ENCODE results near the gene CLCNKA. TPM values are rescaled to one million over a fixed set of nuclear protein-coding genes. Genes with fewer than 3 reads are reported as not detected.
"Not testable (repeated sequence)": the region's sequence is repeated elsewhere in the genome, so short reads cannot be mapped to it uniquely, and the experiment has no call there.

The CLCNKA gene
- total RNA-seq, 1 experiment from 2014 or later: 1.0 TPM

DNA sequence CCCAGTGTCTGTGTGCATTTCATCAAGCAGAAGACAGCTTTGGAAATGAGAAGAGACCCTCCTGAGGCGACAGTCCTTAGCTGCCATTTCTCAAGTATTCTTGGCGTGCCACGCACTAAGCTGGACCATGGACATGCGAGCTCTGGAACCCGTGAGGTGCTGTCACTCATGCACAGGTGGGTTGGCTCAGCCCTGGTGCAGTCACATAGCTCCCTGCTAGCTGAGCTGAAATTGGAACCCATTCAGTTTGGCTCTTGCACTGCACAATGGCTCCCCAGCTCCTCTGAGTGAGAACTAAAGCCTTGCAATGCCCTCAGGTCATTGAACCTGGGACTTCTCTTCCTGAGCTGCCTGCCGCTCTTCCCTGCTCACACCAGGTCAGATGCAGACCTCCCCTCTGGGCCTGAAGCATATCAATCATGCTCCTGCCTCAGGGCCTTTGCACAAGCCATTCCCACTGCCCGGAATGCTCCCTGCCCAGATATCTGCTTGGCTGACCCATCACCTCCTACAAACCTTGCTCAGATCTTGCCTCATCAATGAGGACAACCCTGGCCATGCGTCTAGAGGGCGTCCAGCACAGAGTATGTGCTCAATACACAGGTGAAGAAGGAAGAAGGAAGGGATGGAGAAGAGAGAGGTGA lies 24.1 kb upstream of the CLCNKA start:
- no peaks in the 10 kb centered on the region for H3K27me3 ChIP-seq (ENCODE audit: insufficient read depth, low read depth)
- no peaks in the 10 kb centered on the region for H3K79me2 ChIP-seq (ENCODE audit: low read depth)
- no peak overlapping the region for H3K4me3 ChIP-seq
- no peaks in the 10 kb centered on the region for H3F3A ChIP-seq (ENCODE audit: insufficient read depth, low read depth)
- H3K36me3 ChIP-seq (ENCODE audit: low read depth): no peaks in the 10 kb centered on the region
- H4K20me1 ChIP-seq (ENCODE audit: insufficient read depth): no peaks in the 10 kb centered on the region
- H2AFZ ChIP-seq: no peak overlapping the region
- H3K9me2 ChIP-seq (ENCODE audit: insufficient read depth): no peaks in the 10 kb centered on the region
- ChIA-PET CTCF (interaction anchor here (0.7 kb wide), 1 partner anchor 21 kb away, joined by 12 read pairs; no protein-coding TSS in a partner anchor), POLR2A (ENCODE audit: unreplicated experiment) (no interaction called here)
- no peaks in the 10 kb centered on the region for H3K4me1 ChIP-seq (replicated peaks; ENCODE audit: insufficient read depth)
- no peak overlapping the region for H3K4me2 ChIP-seq
- no peak for DNase-seq
- intact Hi-C loops (cut with micrococcal nuclease; ENCODE audit: unreplicated experiment): no loop called here
- BruUV-seq (replicated peaks): no TSS peak
- no peak for TF ChIP-seq EZH2 (IDR thresholded peaks at IDR 0.05; ENCODE audit: low read depth)
- TF ChIP-seq, protein P1, sequence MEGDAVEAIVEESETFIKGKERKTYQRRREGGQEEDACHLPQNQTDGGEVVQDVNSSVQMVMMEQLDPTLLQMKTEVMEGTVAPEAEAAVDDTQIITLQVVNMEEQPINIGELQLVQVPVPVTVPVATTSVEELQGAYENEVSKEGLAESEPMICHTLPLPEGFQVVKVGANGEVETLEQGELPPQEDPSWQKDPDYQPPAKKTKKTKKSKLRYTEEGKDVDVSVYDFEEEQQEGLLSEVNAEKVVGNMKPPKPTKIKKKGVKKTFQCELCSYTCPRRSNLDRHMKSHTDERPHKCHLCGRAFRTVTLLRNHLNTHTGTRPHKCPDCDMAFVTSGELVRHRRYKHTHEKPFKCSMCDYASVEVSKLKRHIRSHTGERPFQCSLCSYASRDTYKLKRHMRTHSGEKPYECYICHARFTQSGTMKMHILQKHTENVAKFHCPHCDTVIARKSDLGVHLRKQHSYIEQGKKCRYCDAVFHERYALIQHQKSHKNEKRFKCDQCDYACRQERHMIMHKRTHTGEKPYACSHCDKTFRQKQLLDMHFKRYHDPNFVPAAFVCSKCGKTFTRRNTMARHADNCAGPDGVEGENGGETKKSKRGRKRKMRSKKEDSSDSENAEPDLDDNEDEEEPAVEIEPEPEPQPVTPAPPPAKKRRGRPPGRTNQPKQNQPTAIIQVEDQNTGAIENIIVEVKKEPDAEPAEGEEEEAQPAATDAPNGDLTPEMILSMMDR (conservative IDR thresholded peaks at IDR 0.05): no peak
- H3K27ac ChIP-seq: no peak overlapping the region
- H3K9me3 ChIP-seq (ENCODE audit: insufficient read depth, low read depth): no peaks in the 10 kb centered on the region

DNA sequence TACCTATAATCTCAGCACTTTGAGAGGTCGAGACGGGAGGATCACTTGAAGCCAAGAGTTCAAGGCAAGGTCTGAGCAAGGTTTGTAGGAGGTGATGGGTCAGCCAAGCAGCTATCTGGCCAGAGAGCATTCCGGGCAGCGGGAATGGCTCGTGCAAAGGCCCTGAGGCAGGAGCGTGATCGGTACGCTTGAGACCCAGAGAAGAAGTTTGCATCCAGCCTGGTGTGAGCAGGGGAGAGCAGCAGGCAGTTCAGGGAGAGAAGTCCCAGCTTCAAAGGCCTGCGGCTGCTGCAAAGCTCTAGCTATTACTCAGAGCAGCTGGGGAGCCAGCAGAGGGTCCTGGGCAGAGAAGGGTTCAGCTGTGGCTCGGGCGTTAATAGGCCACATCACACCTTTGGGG lies 22.9 kb upstream of the CLCNKA start:
- BruUV-seq (replicated peaks): no TSS peak
- Histone ChIP-seq H3F3A (ENCODE audit: insufficient read depth, low read depth) (no peaks in the 10 kb centered on the region), H3K36me3 (ENCODE audit: low read depth) (no peaks in the 10 kb centered on the region), H2AFZ (no peak overlapping the region), H3K9me2 (ENCODE audit: insufficient read depth) (no peaks in the 10 kb centered on the region), H3K27me3 (ENCODE audit: insufficient read depth, low read depth) (no peaks in the 10 kb centered on the region), H3K4me1 (replicated peaks; ENCODE audit: insufficient read depth) (no peaks in the 10 kb centered on the region), H4K20me1 (ENCODE audit: insufficient read depth) (no peaks in the 10 kb centered on the region), H3K4me3 (no peak overlapping the region), H3K4me2 (no peak overlapping the region), H3K79me2 (ENCODE audit: low read depth) (no peaks in the 10 kb centered on the region), H3K27ac (no peak overlapping the region), H3K9me3 (ENCODE audit: insufficient read depth, low read depth) (no peaks in the 10 kb centered on the region)
- POLR2A ChIA-PET (ENCODE audit: unreplicated experiment): interaction anchor here (0.6 kb wide), 1 partner anchor 35 kb away, joined by 4 read pairs; no protein-coding TSS in a partner anchor
- TF ChIP-seq, protein P1 (conservative IDR thresholded peaks at IDR 0.05): no peak
- no peak for TF ChIP-seq EZH2 (IDR thresholded peaks at IDR 0.05; ENCODE audit: low read depth)
- DNase-seq: no peak
- CTCF ChIA-PET: no interaction called here
- intact Hi-C loops (cut with micrococcal nuclease; ENCODE audit: unreplicated experiment): no loop called here

DNA sequence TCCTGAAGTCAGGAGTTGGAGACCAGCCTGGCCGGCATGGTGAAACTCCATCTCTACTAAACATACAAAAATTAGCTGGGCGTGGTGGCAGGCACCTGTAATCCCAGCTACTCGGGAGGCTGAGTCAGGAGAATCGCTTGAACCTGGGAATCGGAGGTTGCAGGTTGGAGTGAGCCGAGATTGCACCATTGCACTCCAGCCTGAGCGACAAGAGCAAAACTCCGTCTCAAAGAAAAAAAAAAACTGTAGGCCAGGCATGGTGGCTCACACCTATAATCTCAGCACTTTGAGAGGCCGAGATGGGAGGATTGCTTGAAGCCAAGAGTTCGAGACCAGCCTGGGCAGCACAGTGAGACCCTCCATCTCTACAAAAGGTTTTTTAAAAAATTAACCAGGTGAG lies 20.6 kb upstream of the CLCNKA start:
- H3K27ac ChIP-seq; DNase-seq; H3K27me3 ChIP-seq (ENCODE audit: insufficient read depth, low read depth); H4K20me1 ChIP-seq (ENCODE audit: insufficient read depth); POLR2A ChIA-PET (ENCODE audit: unreplicated experiment); H3K79me2 ChIP-seq (ENCODE audit: low read depth); H3K4me1 ChIP-seq (replicated peaks; ENCODE audit: insufficient read depth); intact Hi-C loops (cut with micrococcal nuclease; ENCODE audit: unreplicated experiment); BruUV-seq (replicated peaks); H2AFZ ChIP-seq; H3K36me3 ChIP-seq (ENCODE audit: low read depth); H3K9me3 ChIP-seq (ENCODE audit: insufficient read depth, low read depth); H3K4me2 ChIP-seq; H3K9me2 ChIP-seq (ENCODE audit: insufficient read depth); H3K4me3 ChIP-seq; H3F3A ChIP-seq (ENCODE audit: insufficient read depth, low read depth): not testable (repeated sequence)
- CTCF ChIA-PET: interaction anchor here (0.6 kb wide), 1 partner anchor 198 kb away, joined by 4 read pairs; no protein-coding TSS in a partner anchor

DNA sequence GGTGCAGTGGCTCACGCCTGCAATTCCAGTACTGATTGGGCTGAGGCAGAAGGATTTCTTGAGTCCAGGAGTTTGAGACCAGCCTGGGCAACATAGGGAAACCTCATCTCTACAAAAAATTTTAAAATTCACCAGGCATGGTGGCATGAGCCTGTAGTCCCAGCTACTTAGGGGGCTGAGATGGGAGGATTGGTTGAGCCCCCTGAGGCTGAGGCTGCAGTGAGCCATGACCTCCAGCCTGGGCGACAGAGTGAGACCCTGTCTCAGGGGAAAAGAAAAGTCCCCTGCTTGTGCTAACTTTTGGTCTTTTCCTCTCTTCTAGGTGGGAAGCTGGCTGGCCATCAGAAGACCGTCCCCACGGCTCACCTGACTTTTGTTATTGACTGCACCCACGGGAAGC lies 16.2 kb upstream of the CLCNKA start:
- POLR2A ChIA-PET (ENCODE audit: unreplicated experiment): no interaction called here
- H3K4me2 ChIP-seq: no peak overlapping the region
- no TSS peak for BruUV-seq (replicated peaks)

More for the DNA sequence above, 16.2 kb upstream of the CLCNKA start:
- TF ChIP-seq EZH2 (IDR thresholded peaks at IDR 0.05; ENCODE audit: low read depth): no peak
- TF ChIP-seq, protein P1 (conservative IDR thresholded peaks at IDR 0.05): no peak
- intact Hi-C loops (cut with micrococcal nuclease; ENCODE audit: unreplicated experiment): loop anchor here (5.0 kb wide), 1 partner anchor 237 kb away; no protein-coding TSS in a partner anchor
- Histone ChIP-seq H3K9me2 (ENCODE audit: insufficient read depth) (no peaks in the 10 kb centered on the region), H3K36me3 (ENCODE audit: low read depth) (no peaks in the 10 kb centered on the region), H3K27me3 (ENCODE audit: insufficient read depth, low read depth) (no peaks in the 10 kb centered on the region), H3K79me2 (ENCODE audit: low read depth) (no peaks in the 10 kb centered on the region), H3K4me1 (replicated peaks; ENCODE audit: insufficient read depth) (no peaks in the 10 kb centered on the region; the same call in 1 of the 2 replicates), H3K27ac (no peak overlapping the region), H3K9me3 (ENCODE audit: insufficient read depth, low read depth) (no peaks in the 10 kb centered on the region), H3K4me3 (no peak overlapping the region), H2AFZ (no peak overlapping the region), H4K20me1 (ENCODE audit: insufficient read depth) (no peaks in the 10 kb centered on the region), H3F3A (ENCODE audit: insufficient read depth, low read depth) (no peaks in the 10 kb centered on the region; the same call in 1 of the 2 replicates)
- no peak for DNase-seq
- CTCF ChIA-PET: no interaction called here
